HepG2 (cell line): ENCODE results near the gene MICAL3. TPM values are rescaled to one million over a fixed set of nuclear protein-coding genes. Genes with fewer than 3 reads are reported as not detected.

Experiments used
- ELF1 ChIP-seq: sonication (generic); formaldehyde crosslinking; IDR thresholded peaks from 2 replicates; pipeline ENCODE4 v1.4.0; 2020; ENCODE audit warnings: missing genetic modification reagents
- FLYWCH1 ChIP-seq: sonication (generic); formaldehyde crosslinking; IDR thresholded peaks from 2 replicates; pipeline ENCODE4 v1.8.1; 2023; ENCODE audit warnings: mild to moderate bottlenecking, missing genetic modification reagents
- FOXP1 ChIP-seq, 2 experiments: fragments of 450-650 bp in 1 of 2; IDR thresholded peaks; 2 replicates each; pipeline ENCODE4 v1.6.1; 2017 to 2018; ENCODE audit warnings: antibody characterized with exemption in 1 of 2
- HMG20B ChIP-seq: conservative IDR thresholded peaks from 2 replicates; pipeline ENCODE4 v1.6.1; 2016; ENCODE audit warnings: missing genetic modification reagents, missing compliant biosample characterization
- HMGA1 ChIP-seq: sonication (generic); formaldehyde crosslinking; conservative IDR thresholded peaks from 2 replicates; pipeline ENCODE4 v1.4.0; 2020; ENCODE audit warnings: missing genetic modification reagents
- HNRNPLL ChIP-seq: fragments of 200-400 bp; formaldehyde crosslinking; IDR thresholded peaks from 2 replicates; pipeline ENCODE4 v1.6.1; 2017; ENCODE audit warnings: mild to moderate bottlenecking, low read depth, low read length; ENCODE audit not compliant: poor library complexity, severe bottlenecking
- ISL2 ChIP-seq: sonication (generic); formaldehyde crosslinking; IDR thresholded peaks from 2 replicates; pipeline ENCODE4 v1.5.0; 2020; ENCODE audit warnings: missing genetic modification reagents
- LCORL ChIP-seq, 2 experiments: fragments of 450-650 bp in 1 of 2; sonication (generic) in 1 of 2; formaldehyde crosslinking in 1 of 2; IDR thresholded peaks; 2 replicates each; pipeline versions ENCODE4 v1.5.0 to v1.6.1; 2017 to 2020; ENCODE audit warnings: antibody characterized with exemption in 1 of 2, missing genetic modification reagents in 1 of 2
- MZF1 ChIP-seq: sonication (generic); formaldehyde crosslinking; IDR thresholded peaks from 2 replicates; pipeline ENCODE4 v1.8.1; 2023; ENCODE audit warnings: mild to moderate bottlenecking, missing genetic modification reagents, borderline replicate concordance
- NFATC3 ChIP-seq: sonication (generic); formaldehyde crosslinking; IDR thresholded peaks from 2 replicates; pipeline ENCODE4 v1.5.1; 2020; ENCODE audit warnings: mild to moderate bottlenecking, missing genetic modification reagents
- RAD21 ChIP-seq: fragments of 450-650 bp; formaldehyde crosslinking; IDR thresholded peaks from 2 replicates; pipeline ENCODE4 v1.5.0; 2020; ENCODE audit warnings: mild to moderate bottlenecking
- RFX5 ChIP-seq: IDR thresholded peaks from 2 replicates; pipeline ENCODE4 v1.6.1; 2011; ENCODE audit warnings: low read depth, low read length, improper control_type of control experiment
- SALL2 ChIP-seq: sonication (generic); formaldehyde crosslinking; IDR thresholded peaks from 2 replicates; pipeline ENCODE4 v1.8.1; 2023; ENCODE audit warnings: mild to moderate bottlenecking, missing genetic modification reagents, inconsistent platforms
- SMC3 ChIP-seq: IDR thresholded peaks from 2 replicates; pipeline ENCODE4 v1.6.1; 2011; ENCODE audit warnings: low read length, improper control_type of control experiment
- SNAI1 ChIP-seq: sonication (generic); formaldehyde crosslinking; IDR thresholded peaks from 2 replicates; pipeline ENCODE4 v1.5.0; 2020; ENCODE audit warnings: mild to moderate bottlenecking, missing genetic modification reagents, borderline replicate concordance
- TAF15 ChIP-seq: fragments of 200-400 bp; formaldehyde crosslinking; IDR thresholded peaks from one replicate; pipeline ENCODE4 v1.6.1; 2018; ENCODE audit warnings: mild to moderate bottlenecking, low read depth, low read length; ENCODE audit not compliant: poor library complexity, severe bottlenecking
- TBL1XR1 ChIP-seq: fragments of 150-350 bp; IDR thresholded peaks from 2 replicates; pipeline ENCODE4 v1.6.1; 2014; ENCODE audit warnings: borderline replicate concordance, low read length; ENCODE audit not compliant: partially characterized antibody
- TCF7L2 ChIP-seq: IDR thresholded peaks from 2 replicates; pipeline ENCODE4 v1.6.1; 2011; ENCODE audit warnings: mild to moderate bottlenecking, low read depth, low read length, moderate library complexity
- THYN1 ChIP-seq: sonication (generic); formaldehyde crosslinking; IDR thresholded peaks from 2 replicates; pipeline ENCODE4 v1.8.1; 2023; ENCODE audit warnings: low read depth, mild to moderate bottlenecking, moderate library complexity, missing genetic modification reagents, borderline replicate concordance
- TRIM24 ChIP-seq: sonication (generic); formaldehyde crosslinking; IDR thresholded peaks from 2 replicates; pipeline ENCODE4 v1.8.0; 2022; ENCODE audit warnings: mild to moderate bottlenecking, missing genetic modification reagents
- ZEB1 ChIP-seq: IDR thresholded peaks from 2 replicates; pipeline ENCODE4 v1.6.1; 2012; ENCODE audit warnings: mild to moderate bottlenecking, low read depth, inconsistent platforms; ENCODE audit not compliant: insufficient replicate concordance
- ZKSCAN5 ChIP-seq: sonication (generic); formaldehyde crosslinking; IDR thresholded peaks from 2 replicates; pipeline ENCODE4 v1.5.1; 2020; ENCODE audit warnings: mild to moderate bottlenecking, missing genetic modification reagents
- ZNF124 ChIP-seq: sonication (generic); formaldehyde crosslinking; IDR thresholded peaks from 2 replicates; pipeline ENCODE4 v1.4.0; 2020; ENCODE audit warnings: missing genetic modification reagents
- ZNF138 ChIP-seq: sonication (generic); formaldehyde crosslinking; IDR thresholded peaks from 2 replicates; pipeline ENCODE4 v1.5.0; 2020; ENCODE audit warnings: mild to moderate bottlenecking, low read depth, missing genetic modification reagents
- ZNF383 ChIP-seq: sonication (generic); formaldehyde crosslinking; IDR thresholded peaks from 2 replicates; pipeline ENCODE4 v1.4.0; 2020; ENCODE audit warnings: missing genetic modification reagents, mild to moderate bottlenecking, borderline replicate concordance
- polyA plus RNA-seq, 8 experiments: library from polyadenylated mRNA; depleted of rRNA in 3 of 8; stranded (reverse) in 7 of 8; unstranded in 1 of 8; fragments of >200 nt; fragmentation: Illumina TruSeq in 4 of 8; extraction: Trizol in 4 of 8; gene quantifications; 2 replicates each; pipeline versions ENCODE4 v1.2.1 to v1.2.3, GENCODE V29; 2011 to 2016; ENCODE audit warnings: low read depth in 4 of 8, missing spikeins in 1 of 8, mixed read lengths in 1 of 8; ENCODE audit not compliant: insufficient read depth in 1 of 8
- total RNA-seq, 5 experiments: library from RNA; depleted of rRNA; stranded (reverse); fragments of >200 nt; fragmentation: Illumina TruSeq; extraction: Trizol; gene quantifications; 2 replicates each; pipeline ENCODE4 v1.2.3, GENCODE V29; 2016; ENCODE audit warnings: low read depth in 1 of 5
- TF ChIP-seq, protein P1 (sequence below): sonication (generic); formaldehyde crosslinking; IDR thresholded peaks from 2 replicates; pipeline ENCODE4 v1.5.0; 2020; ENCODE audit warnings: missing genetic modification reagents
- TF ChIP-seq, protein P2 (sequence below): sonication (generic); formaldehyde crosslinking; IDR thresholded peaks from 2 replicates; pipeline ENCODE4 v1.4.0; 2020; ENCODE audit warnings: mild to moderate bottlenecking, missing genetic modification reagents

The MICAL3 gene
- total and polyA plus RNA-seq, 2 of the 13 experiments (the other 11 are each of a cell fraction or from before 2014, with no cell fraction given), result 5.3 to 12.5 TPM

DNA sequence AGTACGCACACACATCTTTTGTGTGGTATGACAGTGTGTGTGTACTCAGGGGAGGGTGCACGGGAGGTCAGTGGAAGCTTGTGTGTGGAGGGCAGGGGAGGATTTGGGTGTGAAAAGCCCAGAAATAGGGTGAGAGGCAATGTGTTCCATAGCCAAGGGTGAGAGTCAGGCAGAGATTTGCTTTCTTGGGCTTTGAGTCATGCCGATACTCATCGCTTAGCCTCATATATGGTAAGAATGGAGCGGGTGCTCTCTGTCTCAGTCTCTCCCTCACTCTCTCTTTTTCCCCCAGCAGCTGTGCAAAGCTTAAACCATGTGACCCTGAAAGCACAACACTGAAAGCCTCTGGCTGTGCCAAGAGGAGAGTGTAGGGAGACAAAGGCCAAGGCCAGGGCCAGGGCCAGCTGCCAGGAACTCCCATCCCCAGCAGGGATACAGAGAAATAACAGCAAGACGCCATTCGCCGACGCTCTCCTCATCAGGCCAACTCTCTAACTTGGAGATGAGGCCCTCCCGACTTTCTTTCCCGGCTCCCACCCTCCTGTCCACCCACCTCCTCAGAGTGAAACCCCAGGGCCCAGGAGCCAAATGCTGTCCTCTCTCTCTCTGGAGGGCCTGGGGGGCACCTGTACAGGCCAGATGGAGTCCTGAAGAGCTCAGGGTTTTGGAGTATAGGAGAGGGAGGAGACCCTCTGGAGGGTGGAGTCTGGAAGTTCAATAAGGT is 20.3 kb upstream of the MICAL3 start (continued):
- TF ChIP-seq ZEB1 (no peak), RAD21 (CRISPR knock-in tag) (no peak), HMG20B (CRISPR knock-in tag) (no peak; the same call in 1 of the 2 replicates), LCORL (IDR thresholded peaks at IDR 0.05) (no peak), LCORL (CRISPR knock-in tag; IDR thresholded peaks at IDR 0.05) (0 out of 2 replicates have a peak, but pooled peaks have one; percentile 57), TCF7L2 (no peak), SMC3 (no peak), NFATC3 (CRISPR knock-in tag) (no peak), MZF1 (CRISPR knock-in tag) (no peak), ZKSCAN5 (no peak), HMGA1 (no peak), ZNF138 (CRISPR knock-in tag) (no peak), THYN1 (CRISPR knock-in tag) (no peak), RFX5 (no peak), ISL2 (CRISPR knock-in tag) (peak; percentile 48), FLYWCH1 (CRISPR knock-in tag) (no peak), ZNF124 (CRISPR knock-in tag) (no peak), TBL1XR1 (no peak), TRIM24 (no peak), HNRNPLL (no peak), FOXP1 (IDR thresholded peaks at IDR 0.05) (no peak), FOXP1 (CRISPR knock-in tag; IDR thresholded peaks at IDR 0.05) (peak; percentile 49; the same call in 1 of the 2 replicates), SALL2 (CRISPR knock-in tag) (no peak), TAF15 (no peak), ELF1 (CRISPR knock-in tag) (no peak), SNAI1 (0 out of 2 replicates have a peak, but pooled peaks have one; percentile 42), ZNF383 (CRISPR knock-in tag) (no peak)
- TF ChIP-seq, protein P1, sequence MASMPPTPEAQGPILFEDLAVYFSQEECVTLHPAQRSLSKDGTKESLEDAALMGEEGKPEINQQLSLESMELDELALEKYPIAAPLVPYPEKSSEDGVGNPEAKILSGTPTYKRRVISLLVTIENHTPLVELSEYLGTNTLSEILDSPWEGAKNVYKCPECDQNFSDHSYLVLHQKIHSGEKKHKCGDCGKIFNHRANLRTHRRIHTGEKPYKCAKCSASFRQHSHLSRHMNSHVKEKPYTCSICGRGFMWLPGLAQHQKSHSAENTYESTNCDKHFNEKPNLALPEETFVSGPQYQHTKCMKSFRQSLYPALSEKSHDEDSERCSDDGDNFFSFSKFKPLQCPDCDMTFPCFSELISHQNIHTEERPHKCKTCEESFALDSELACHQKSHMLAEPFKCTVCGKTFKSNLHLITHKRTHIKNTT (CRISPR knock-in tag), result no peak
- TF ChIP-seq, protein P2, sequence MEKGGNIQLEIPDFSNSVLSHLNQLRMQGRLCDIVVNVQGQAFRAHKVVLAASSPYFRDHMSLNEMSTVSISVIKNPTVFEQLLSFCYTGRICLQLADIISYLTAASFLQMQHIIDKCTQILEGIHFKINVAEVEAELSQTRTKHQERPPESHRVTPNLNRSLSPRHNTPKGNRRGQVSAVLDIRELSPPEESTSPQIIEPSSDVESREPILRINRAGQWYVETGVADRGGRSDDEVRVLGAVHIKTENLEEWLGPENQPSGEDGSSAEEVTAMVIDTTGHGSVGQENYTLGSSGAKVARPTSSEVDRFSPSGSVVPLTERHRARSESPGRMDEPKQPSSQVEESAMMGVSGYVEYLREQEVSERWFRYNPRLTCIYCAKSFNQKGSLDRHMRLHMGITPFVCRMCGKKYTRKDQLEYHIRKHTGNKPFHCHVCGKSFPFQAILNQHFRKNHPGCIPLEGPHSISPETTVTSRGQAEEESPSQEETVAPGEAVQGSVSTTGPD, result peak; percentile 90
